ENCODE data around the gene TMPRSS9. TPM values are rescaled to one million over a fixed set of nuclear protein-coding genes. Genes with fewer than 3 reads are reported as not detected.

TMPRSS9 gene
- total RNA-seq, 4 donors from 2014 or later, result not detected

DNA sequence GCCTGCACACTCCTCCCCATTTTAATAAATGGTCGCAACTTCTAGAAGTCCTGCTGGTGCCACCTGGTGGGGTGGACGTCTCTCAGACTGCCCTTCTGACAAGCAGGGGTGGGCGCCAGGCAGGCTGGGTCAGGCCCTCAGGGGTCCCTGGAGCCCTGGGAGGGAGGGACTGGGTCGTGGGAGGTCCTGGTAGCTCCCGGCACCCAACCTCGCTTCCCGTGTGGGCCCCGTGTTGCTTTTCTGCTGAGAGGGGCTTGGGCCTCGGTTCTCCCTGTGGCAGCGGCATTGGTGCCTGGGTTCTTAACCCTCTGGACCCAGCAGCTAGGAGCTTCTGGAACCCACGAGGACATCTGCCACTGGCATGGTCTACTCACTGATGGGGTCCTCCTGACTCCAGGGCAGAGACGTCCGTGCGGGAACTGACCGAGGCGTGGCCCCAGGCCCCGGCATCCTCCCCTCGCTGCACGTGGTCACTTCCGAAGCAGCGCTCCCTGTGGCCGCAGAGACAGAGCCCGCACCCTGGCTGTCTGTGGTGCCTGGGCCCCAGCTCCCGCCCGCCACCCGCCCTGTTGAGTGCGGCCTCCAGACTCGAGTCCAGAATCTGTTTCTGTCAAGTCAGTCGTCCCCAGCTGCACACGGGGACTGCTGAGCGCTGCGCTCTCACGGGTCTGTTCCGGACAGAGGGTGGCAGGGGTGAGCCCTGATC is 6.0 kb upstream of the TMPRSS9 start:
- TF ChIP-seq, protein P1, sequence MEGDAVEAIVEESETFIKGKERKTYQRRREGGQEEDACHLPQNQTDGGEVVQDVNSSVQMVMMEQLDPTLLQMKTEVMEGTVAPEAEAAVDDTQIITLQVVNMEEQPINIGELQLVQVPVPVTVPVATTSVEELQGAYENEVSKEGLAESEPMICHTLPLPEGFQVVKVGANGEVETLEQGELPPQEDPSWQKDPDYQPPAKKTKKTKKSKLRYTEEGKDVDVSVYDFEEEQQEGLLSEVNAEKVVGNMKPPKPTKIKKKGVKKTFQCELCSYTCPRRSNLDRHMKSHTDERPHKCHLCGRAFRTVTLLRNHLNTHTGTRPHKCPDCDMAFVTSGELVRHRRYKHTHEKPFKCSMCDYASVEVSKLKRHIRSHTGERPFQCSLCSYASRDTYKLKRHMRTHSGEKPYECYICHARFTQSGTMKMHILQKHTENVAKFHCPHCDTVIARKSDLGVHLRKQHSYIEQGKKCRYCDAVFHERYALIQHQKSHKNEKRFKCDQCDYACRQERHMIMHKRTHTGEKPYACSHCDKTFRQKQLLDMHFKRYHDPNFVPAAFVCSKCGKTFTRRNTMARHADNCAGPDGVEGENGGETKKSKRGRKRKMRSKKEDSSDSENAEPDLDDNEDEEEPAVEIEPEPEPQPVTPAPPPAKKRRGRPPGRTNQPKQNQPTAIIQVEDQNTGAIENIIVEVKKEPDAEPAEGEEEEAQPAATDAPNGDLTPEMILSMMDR (IDR thresholded peaks at IDR 0.05; ENCODE audit: low read depth), result no peak

- TF ChIP-seq, protein P1 (IDR thresholded peaks at IDR 0.05; ENCODE audit: low read depth), result no peak
Measured at GRCh38 chr19:2354670-2355069, 5.4 kb upstream of the TMPRSS9 start.

- TF ChIP-seq, protein P1 (IDR thresholded peaks at IDR 0.05; ENCODE audit: low read depth), result no peak
Measured at GRCh38 chr19:2355168-2356035, 4.7 kb upstream of the TMPRSS9 start.

GRCh38 chr19:2356036-2356646 is 3.9 kb upstream of the TMPRSS9 start:
- TF ChIP-seq, protein P1 (IDR thresholded peaks at IDR 0.05; ENCODE audit: low read depth), result no peak

- TF ChIP-seq, protein P1 (IDR thresholded peaks at IDR 0.05; ENCODE audit: low read depth), result no peak
Measured at GRCh38 chr19:2357279-2358206, 2.5 kb upstream of the TMPRSS9 start.

- TF ChIP-seq, protein P1 (IDR thresholded peaks at IDR 0.05; ENCODE audit: low read depth), result no peak
Measured at GRCh38 chr19:2358548-2359173, 1.4 kb upstream of the TMPRSS9 start.

Measured in subcutaneous adipose tissue (tissue), 4 donors.